Measurements from ENCODE around the gene CDC42SE1. TPM values are rescaled to one million over a fixed set of nuclear protein-coding genes. Genes with fewer than 3 reads are reported as not detected.
A peak's percentile ranks its signal among the peaks of the same experiment; 100 is the strongest.
"Not testable (repeated sequence)": the region's sequence is repeated elsewhere in the genome, so short reads cannot be mapped to it uniquely, and the experiment has no call there.

The CDC42SE1 gene, protein sequence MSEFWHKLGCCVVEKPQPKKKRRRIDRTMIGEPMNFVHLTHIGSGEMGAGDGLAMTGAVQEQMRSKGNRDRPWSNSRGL
- total RNA-seq, result 189 and 190 TPM in 2 replicates

DNA sequence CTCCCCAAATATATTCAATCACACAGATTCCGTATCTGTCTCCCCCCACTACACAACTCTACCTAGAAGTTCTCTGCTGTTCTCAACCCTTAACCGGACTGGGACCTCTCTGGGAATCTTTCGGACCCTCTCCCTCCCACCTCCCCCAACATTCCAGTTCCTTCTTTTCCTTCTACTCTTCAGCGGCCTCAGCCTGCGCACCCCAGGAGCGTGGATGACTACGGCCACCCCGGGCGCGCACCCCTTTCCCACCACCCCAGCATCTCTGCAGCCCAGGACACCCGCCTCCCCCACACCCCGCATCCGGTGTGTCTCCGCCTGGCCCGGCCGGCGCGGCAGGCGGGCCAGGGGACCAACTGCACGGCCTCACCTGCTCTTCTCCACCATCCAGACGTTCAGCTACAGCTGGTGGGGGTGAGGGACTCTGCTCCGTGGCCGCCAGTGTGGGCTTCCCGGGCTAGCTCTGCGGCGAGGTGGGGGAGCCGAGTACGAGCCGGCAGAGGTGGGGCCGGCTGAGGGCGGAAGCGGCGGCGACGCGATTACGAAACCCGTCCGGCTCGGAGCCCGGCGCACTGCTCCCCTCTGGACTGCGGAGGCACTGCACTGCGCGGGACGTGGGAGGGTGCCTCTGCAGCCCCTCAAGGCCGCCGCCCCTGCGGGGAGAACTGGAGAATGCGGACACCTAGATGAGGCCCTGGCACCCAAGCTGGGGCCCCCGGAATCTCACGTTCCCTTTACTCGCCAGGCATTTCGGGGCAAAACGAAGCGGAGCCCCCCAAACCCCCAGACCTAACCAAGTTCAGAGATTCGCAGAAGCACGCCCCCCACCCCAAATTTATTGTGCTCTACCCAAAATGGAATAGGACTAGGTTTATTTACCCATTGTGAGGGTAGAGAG, at the start of gene CDC42SE1:
CDC42SE1 (minus strand) TSS at position 514 of the 898 bp plus-strand sequence. CDS start 3,892 bp downstream, outside the sequence.
- intact Hi-C loops (cut with micrococcal nuclease), result loop anchor here (1.0 to 5.0 kb wide), 7 partner anchors 11 to 497 kb away; partner anchors contain the start of genes ARNT, ENSA, GABPB2 and TNFAIP8L2
- DNase-seq, result peak; percentile 96
- Mint-ChIP-seq H3K9me3 (no peaks in the 10 kb centered on the region), H3K4me1 (peaks cover 62% of the 10 kb centered on the region), H3K36me3 (ENCODE audit: low read depth) (peaks cover 48% of the 10 kb centered on the region), H3K4me3 (peak within 1 kb of the TSS; percentile 99), H3K27me3 (no peaks in the 10 kb centered on the region), H3K27ac (peak within 1 kb of the TSS; percentile 99)

DNA sequence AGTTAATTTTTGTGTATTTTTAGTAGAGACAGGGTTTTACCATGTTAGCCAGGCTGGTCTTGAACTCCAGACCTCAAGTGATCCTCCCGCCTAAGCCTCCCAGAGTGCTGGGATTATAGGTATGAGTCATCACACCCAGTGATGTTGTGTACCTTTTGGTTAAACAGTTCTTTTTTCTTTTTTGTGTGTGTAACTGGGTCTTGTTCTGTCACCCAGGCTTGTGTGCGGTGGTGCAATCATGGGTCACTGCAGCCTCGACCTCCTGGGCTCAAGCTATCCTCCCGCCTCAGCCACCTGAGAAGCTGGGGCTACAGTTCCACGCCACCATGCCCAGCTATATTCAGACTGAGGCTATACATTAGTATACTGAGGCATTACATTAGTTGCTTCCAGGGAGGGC, 48.9 kb upstream of the CDC42SE1 start:
- H3K36me3 Mint-ChIP-seq (ENCODE audit: low read depth), result peaks cover 13% of the 10 kb centered on the region
- DNase-seq, result no peak
- no peak overlapping the region for H3K4me3 Mint-ChIP-seq
- H3K27ac Mint-ChIP-seq, result no peak overlapping the region
- intact Hi-C loops (cut with micrococcal nuclease), result no loop called here
- H3K4me1 Mint-ChIP-seq, result no peaks in the 10 kb centered on the region
- no peaks in the 10 kb centered on the region for H3K9me3 Mint-ChIP-seq
- H3K27me3 Mint-ChIP-seq, result no peaks in the 10 kb centered on the region

DNA sequence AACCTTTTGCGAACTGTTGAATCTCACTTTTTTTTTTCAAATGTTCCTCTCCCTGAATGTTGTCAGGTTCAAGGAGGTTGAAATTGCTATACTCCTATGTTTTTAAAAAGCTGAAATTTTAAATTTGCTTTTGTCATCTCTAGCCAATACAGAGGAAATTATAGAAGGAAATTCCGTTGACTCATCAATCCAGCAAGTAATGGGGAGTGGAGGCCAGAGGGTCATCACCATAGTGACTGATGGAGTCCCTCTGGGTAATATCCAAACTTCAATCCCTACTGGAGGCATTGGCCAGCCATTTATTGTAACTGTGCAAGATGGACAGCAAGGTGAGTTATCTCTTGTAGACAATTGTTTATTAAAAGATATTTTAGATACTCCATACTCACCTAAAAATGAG, 47.5 kb upstream of the CDC42SE1 start:
- H3K4me1 Mint-ChIP-seq, result no peaks in the 10 kb centered on the region
- no peak for DNase-seq
- H3K4me3 Mint-ChIP-seq, result no peak overlapping the region
- peaks cover 13% of the 10 kb centered on the region for H3K36me3 Mint-ChIP-seq (ENCODE audit: low read depth)
- intact Hi-C loops (cut with micrococcal nuclease), result no loop called here
- no peaks in the 10 kb centered on the region for H3K9me3 Mint-ChIP-seq
- no peaks in the 10 kb centered on the region for H3K27me3 Mint-ChIP-seq
- H3K27ac Mint-ChIP-seq, result no peak overlapping the region

DNA sequence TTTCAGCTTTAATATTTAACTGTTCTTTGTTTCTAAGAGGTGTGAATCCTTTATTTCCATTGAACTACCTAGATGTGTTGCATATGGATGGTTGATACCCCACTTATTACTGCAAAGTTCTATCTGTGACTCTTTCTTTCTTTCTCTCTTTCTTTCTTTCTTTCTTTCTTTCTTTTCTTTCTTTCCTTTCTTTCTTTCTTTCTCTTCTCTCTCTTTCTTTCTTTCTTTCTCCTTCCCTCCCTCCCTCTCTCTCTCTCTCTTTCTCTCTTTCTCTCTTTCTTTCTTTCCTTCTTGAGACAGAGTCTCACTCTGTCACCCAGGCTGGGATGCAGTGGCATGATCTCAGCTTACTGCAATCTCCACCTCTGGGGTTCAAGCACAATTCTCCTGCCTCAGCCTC, 45.2 kb upstream of the CDC42SE1 start:
- Mint-ChIP-seq H3K27me3 (no peaks in the 10 kb centered on the region), H3K9me3 (no peaks in the 10 kb centered on the region), H3K4me3 (no peak overlapping the region), H3K27ac (no peak overlapping the region), H3K4me1 (no peaks in the 10 kb centered on the region), H3K36me3 (ENCODE audit: low read depth) (peaks cover 11% of the 10 kb centered on the region)
- intact Hi-C loops (cut with micrococcal nuclease), result no loop called here
- no peak for DNase-seq

DNA sequence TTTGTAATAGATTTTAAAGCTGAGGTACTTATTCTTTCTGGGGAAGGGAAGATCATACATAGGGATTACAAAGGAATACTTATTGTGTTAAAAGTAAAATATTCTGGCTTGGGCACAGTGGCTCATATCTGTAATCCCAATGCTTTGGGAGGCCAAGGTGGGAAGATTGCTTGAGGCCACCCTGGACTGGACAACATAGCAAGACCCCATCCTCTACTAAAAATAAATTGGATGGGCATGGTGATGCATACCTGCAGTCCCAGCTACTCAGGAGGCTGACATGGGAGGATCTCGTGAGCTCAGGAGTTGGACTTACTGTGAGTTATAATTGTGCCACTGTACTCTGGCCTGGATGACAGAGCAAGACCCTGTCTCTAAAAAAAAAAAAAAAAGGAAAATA, 38.7 kb upstream of the CDC42SE1 start:
- H3K9me3 Mint-ChIP-seq, result no peaks in the 10 kb centered on the region
- intact Hi-C loops (cut with micrococcal nuclease), result no loop called here
- no peak overlapping the region for H3K4me3 Mint-ChIP-seq
- H3K36me3 Mint-ChIP-seq (ENCODE audit: low read depth), result peaks cover 6% of the 10 kb centered on the region
- no peaks in the 10 kb centered on the region for H3K27me3 Mint-ChIP-seq
- no peak overlapping the region for H3K27ac Mint-ChIP-seq
- no peak for DNase-seq
- no peaks in the 10 kb centered on the region for H3K4me1 Mint-ChIP-seq

DNA sequence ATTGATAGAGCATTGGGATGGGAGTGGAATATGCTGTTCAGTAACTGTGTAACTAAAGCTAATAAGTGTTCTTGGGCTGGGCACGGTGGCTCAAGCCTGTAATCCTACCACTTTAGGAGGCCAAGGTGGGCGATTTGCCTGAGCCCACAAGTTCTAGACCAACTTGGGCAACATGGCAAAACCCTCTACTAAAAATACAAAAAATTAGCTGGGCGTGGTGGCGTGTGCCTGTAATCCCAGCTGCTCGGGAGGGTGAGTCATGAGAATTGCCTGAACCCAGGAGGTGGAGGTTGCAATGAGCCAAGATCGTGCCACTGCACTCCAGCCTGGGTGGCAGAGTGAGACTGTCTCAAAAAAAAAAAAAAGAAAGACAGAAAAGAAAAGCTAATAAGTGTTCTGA, 38.0 kb upstream of the CDC42SE1 start:
- H3K27ac Mint-ChIP-seq; DNase-seq; H3K4me1 Mint-ChIP-seq; H3K27me3 Mint-ChIP-seq; H3K36me3 Mint-ChIP-seq (ENCODE audit: low read depth); intact Hi-C loops (cut with micrococcal nuclease); H3K9me3 Mint-ChIP-seq; H3K4me3 Mint-ChIP-seq: not testable (repeated sequence)

DNA sequence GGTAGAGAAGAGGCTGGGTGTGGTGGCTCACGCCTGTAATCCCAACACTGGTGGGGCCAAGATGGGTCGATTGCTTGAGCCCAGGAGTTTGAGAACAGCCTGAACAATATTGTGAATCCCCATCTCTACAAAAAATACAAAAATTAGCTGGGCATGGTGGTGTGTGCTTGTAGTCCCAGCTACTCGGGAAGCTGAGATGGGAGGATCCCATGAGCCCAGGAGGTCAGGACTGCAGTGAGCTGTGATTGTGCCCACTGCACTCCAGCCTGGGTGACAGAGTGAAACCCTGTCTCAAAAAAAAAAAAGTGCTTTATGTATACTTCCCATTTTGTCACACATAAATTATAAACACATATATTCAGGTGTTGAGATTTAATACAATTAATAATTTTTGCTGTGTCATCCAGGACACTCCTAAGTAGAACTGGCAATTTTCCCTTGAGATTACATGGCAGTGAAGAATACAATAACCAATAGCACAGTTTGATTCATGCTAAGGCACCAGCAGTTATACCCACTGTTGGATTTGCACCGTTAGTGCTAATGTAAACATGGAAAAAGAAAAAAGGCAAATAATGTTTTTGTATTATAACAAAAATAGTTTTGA, 26.6 kb upstream of the CDC42SE1 start:
- DNase-seq, result no peak
- intact Hi-C loops (cut with micrococcal nuclease), result no loop called here
- Mint-ChIP-seq H3K4me3 (no peak overlapping the region), H3K9me3 (no peaks in the 10 kb centered on the region), H3K36me3 (ENCODE audit: low read depth) (peaks cover 10% of the 10 kb centered on the region), H3K4me1 (no peaks in the 10 kb centered on the region), H3K27me3 (no peaks in the 10 kb centered on the region), H3K27ac (no peak overlapping the region)

DNA sequence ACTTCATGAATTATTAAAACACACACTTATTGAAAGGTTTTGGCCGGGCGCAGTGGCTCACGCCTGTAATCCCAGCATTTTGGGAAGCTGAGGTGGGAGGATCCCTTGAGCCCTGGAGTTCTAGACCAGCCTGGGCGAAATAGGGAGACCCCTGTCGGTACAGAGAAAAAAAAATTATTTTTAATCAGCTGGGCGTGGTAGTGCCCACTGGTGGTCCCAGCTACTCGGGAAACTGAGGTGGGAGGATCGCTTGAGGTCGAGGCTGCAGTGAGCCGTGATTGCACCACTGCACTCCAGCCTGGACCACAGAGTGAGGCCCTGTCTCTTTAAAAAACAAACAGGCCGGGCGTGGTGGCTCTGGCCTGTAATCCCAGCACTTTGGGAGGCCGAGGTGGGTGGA, 12.8 kb upstream of the CDC42SE1 start:
- no peak for DNase-seq
- H3K9me3 Mint-ChIP-seq, result no peaks in the 10 kb centered on the region
- H3K4me3 Mint-ChIP-seq, result peak overlapping the region; percentile 91
- H3K36me3 Mint-ChIP-seq (ENCODE audit: low read depth), result peaks cover 10% of the 10 kb centered on the region
- intact Hi-C loops (cut with micrococcal nuclease), result no loop called here
- H3K27me3 Mint-ChIP-seq, result no peaks in the 10 kb centered on the region
- H3K4me1 Mint-ChIP-seq, result peaks cover 17% of the 10 kb centered on the region
- H3K27ac Mint-ChIP-seq, result no peak overlapping the region

DNA sequence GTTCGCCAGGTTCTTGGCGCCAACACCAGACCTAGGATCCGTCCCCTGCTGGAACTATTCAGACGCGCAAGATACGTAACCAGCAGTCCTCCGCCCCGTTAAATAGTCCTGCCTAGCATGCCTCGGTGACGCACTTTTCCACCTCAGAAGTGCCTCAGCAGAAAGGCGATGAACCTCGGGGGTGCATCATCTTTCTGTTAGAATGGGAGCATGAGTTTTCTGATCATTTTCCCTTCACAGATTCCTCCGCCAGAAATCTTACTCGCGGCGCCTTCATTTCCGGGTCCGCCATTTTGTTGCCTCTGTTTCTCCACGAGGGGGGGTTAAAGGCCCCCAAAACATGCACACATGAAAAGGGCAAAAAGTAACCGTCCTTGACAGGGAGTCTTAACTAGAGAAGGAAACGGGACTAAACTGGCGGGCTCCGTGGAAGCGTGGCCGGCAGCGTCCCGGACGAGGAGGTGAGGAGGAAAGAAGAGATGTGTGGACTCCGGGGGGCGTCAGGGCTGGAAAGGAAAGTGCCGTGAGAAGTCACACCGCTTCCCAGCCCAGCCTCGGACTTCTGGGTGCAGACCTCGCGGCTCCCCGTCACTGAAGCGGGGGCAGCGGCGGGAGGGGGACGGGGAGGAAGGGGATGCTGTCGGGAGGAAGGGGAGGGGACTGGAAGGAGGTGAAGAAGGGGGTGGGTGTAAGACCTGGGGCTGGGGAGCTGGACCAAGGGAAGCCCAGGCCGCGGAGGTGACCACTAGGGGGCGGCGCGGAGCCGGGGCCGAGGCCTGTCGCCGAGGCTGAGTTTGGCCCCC, 11.3 kb upstream of the CDC42SE1 start, which contains the start of gene GABPB2:
GABPB2 (plus strand) TSS at position 288 of the 803 bp plus-strand sequence. CDS start 17,429 bp downstream, outside the sequence.
- no peaks in the 10 kb centered on the region for H3K9me3 Mint-ChIP-seq
- H3K27me3 Mint-ChIP-seq, result no peaks in the 10 kb centered on the region
- DNase-seq, result peak; percentile 96
- peaks cover 14% of the 10 kb centered on the region for H3K36me3 Mint-ChIP-seq (ENCODE audit: low read depth)
- intact Hi-C loops (cut with micrococcal nuclease), result loop anchor here (1.0 to 2.0 kb wide), 7 partner anchors 11 to 212 kb away; partner anchors contain the start of genes C1orf56, CDC42SE1, PRUNE1 and PSMD4
- peak within 1 kb of the TSS; percentile 91 for H3K4me3 Mint-ChIP-seq
- H3K4me1 Mint-ChIP-seq, result peaks cover 17% of the 10 kb centered on the region
- H3K27ac Mint-ChIP-seq, result peak within 1 kb of the TSS; percentile 99

DNA sequence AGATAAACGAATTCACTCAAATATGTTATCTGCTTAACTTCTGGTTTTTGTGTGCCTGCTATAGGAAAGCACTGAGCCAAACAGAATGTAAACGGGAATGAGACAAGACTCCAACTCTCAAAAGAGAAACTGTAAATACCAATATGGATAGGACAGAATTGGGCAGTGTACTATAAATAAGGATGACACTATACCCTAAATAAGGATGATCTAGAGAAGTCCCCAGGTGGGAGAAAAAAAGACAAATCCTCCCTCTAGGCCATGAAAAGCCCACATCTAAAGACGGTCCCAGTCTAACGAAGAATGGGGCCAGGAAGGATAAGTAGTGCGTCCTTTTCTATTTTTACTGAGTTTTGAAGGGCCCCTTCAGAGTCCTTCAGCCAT, 9.7 kb upstream of the CDC42SE1 start:
- Mint-ChIP-seq H3K9me3 (no peaks in the 10 kb centered on the region), H3K27ac (peak overlapping the region; percentile 99), H3K27me3 (no peaks in the 10 kb centered on the region), H3K4me3 (peak overlapping the region; percentile 91), H3K4me1 (peaks cover 17% of the 10 kb centered on the region), H3K36me3 (ENCODE audit: low read depth) (peaks cover 11% of the 10 kb centered on the region)
- intact Hi-C loops (cut with micrococcal nuclease), result no loop called here
- DNase-seq, result no peak

DNA sequence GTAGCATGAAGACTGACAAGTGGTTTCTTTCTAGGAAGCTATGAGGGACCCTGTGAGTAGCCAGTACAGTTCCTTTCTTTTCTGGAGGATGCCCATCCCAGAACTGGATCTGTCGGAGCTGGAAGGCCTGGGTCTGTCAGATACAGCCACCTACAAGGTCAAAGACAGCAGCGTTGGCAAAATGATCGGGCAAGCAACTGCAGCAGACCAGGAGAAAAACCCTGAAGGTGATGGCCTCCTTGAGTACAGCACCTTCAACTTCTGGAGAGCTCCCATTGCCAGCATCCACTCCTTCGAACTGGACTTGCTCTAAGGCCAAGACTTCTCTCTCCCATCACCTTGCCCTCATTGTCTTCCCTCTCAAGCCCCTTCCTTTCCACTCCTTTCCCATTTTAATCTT, 7.8 kb upstream of the CDC42SE1 start:
- Mint-ChIP-seq H3K36me3 (ENCODE audit: low read depth) (peaks cover 10% of the 10 kb centered on the region), H3K27ac (no peak overlapping the region), H3K4me3 (no peak overlapping the region), H3K4me1 (peaks cover 15% of the 10 kb centered on the region), H3K9me3 (no peaks in the 10 kb centered on the region), H3K27me3 (no peaks in the 10 kb centered on the region)
- intact Hi-C loops (cut with micrococcal nuclease), result no loop called here
- no peak for DNase-seq

DNA sequence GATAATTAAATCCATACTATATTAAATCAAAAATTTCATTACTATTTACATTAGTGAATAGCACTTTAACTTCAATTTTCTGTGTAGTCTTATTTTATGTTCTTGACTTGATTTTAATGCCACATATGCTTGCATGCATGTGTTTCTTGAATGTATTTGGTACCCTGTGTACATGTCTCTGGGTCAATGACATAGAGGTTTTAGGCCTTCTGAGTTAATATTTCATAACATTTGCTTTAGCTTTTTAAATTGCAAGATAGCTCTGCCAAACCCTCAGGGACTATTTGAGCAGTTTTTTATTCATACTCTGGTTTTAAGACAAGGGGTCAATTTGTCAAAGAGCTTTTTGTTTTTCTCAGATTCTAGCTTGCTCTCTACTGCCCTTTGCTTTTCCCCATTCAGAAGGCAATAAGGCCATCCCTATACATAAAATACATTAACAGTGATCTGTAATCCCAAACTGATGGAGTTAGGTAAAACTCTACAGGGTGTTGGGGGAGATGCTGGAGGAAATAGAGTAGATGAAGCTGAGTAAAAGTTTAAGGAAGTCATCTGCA, 5.7 kb upstream of the CDC42SE1 start:
- H3K9me3 Mint-ChIP-seq, result no peaks in the 10 kb centered on the region
- peaks cover 27% of the 10 kb centered on the region for H3K4me1 Mint-ChIP-seq
- intact Hi-C loops (cut with micrococcal nuclease), result no loop called here
- no peak overlapping the region for H3K4me3 Mint-ChIP-seq
- H3K36me3 Mint-ChIP-seq (ENCODE audit: low read depth), result peaks cover 10% of the 10 kb centered on the region
- DNase-seq, result no peak
- H3K27ac Mint-ChIP-seq, result no peak overlapping the region
- H3K27me3 Mint-ChIP-seq, result no peaks in the 10 kb centered on the region

DNA sequence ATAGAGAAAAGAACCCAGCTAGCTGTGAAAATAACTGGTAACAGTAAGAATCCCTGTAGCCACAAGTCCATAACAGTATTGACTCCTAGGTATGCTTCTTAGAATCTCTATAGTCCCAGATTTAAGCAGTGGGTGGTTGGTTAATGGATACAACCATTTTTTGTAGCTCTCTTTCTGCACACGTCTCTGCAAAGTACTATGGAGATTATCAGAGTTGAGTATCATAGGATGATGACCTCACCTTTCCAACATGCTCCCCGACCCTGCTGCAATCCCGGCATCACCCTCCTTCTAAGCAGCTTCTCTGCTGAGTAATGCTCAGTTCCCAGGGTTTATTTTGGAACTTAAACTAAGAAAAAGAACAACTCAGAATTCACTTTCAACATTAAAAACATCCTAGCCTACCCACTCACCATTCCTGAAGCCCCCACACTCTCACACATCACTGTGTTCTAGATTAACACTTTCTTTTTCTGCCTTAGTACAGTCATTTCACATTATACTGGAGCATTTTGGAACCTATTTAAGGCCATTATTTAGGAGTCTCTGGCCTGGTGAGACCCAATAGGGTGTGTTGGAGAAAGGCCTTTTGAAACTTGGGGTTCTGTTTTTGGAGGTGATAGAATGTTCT, 3.4 kb upstream of the CDC42SE1 start:
- intact Hi-C loops (cut with micrococcal nuclease), result no loop called here
- Mint-ChIP-seq H3K27me3 (no peaks in the 10 kb centered on the region), H3K36me3 (ENCODE audit: low read depth) (peaks cover 21% of the 10 kb centered on the region), H3K4me1 (peaks cover 29% of the 10 kb centered on the region), H3K27ac (peak overlapping the region; percentile 63), H3K9me3 (no peaks in the 10 kb centered on the region), H3K4me3 (no peak overlapping the region)
- no peak for DNase-seq
